SU-DHL-6 (cell line): ENCODE results near the gene GOLGA1.

Source experiments
- H2AFZ ChIP-seq: fragments of 200-600 bp; sonication (generic); 2 replicates; pipeline ENCODE4 v1.6.1; 2014; ENCODE audit warnings: low read depth, mild to moderate bottlenecking, moderate library complexity, mixed read lengths, antibody characterized with exemption, low read length; ENCODE audit not compliant: severe bottlenecking
- H3F3A ChIP-seq: fragments of 200-600 bp; shearing (Covaris generic); 2 replicates; pipeline ENCODE4 v1.6.0; 2016; ENCODE audit warnings: antibody characterized with exemption, mild to moderate bottlenecking; ENCODE audit not compliant: insufficient read depth
- H3K27ac ChIP-seq: fragments of 200-600 bp; sonication (generic); 2 replicates; pipeline ENCODE4 v1.5.1; 2016; ENCODE audit warnings: low read depth, mild to moderate bottlenecking, low read length, moderate library complexity, mixed read lengths
- H3K27me3 ChIP-seq: fragments of 200-600 bp; sonication (generic), shearing (Covaris generic); 2 replicates; pipeline ENCODE4 v1.6.0; 2014; ENCODE audit warnings: mild to moderate bottlenecking, low read length
- H3K36me3 ChIP-seq: fragments of 200-600 bp; sonication (generic); 2 replicates; pipeline ENCODE4 v1.6.1; 2014; ENCODE audit warnings: mild to moderate bottlenecking, low read length, mixed read lengths
- H3K4me2 ChIP-seq: fragments of 300-600, 200-600 bp; shearing (Covaris generic), sonication (generic); 2 replicates; pipeline ENCODE4 v1.6.0; 2014; ENCODE audit warnings: low read length, low read depth, mild to moderate bottlenecking; ENCODE audit not compliant: poor library complexity, severe bottlenecking
- H3K4me3 ChIP-seq: fragments of 200-600 bp; sonication (generic); 2 replicates; pipeline ENCODE4 v1.5.1; 2014; ENCODE audit warnings: antibody characterized with exemption, low read length, mild to moderate bottlenecking, mixed read lengths; ENCODE audit not compliant: insufficient read depth, poor library complexity, severe bottlenecking
- H3K79me2 ChIP-seq: fragments of 200-600 bp; sonication (generic); 2 replicates; pipeline ENCODE4 v1.6.1; 2014; ENCODE audit warnings: mild to moderate bottlenecking, low read length, moderate library complexity; ENCODE audit not compliant: insufficient read depth
- H3K9ac ChIP-seq: fragments of 200-600 bp; sonication (generic); 2 replicates; pipeline ENCODE4 v1.7.0; 2014; ENCODE audit warnings: mild to moderate bottlenecking, low read length
- H3K9me2 ChIP-seq: fragments of 200-600 bp; sonication (generic); replicated peaks from 2 replicates; pipeline ENCODE4 v1.6.1; 2014; ENCODE audit warnings: low read length; ENCODE audit not compliant: insufficient read depth
- H3K9me3 ChIP-seq: fragments of 200-600 bp; sonication (generic); 2 replicates; pipeline ENCODE4 v1.6.1; 2014; ENCODE audit warnings: low read length, mixed read lengths; ENCODE audit not compliant: insufficient read depth
- H4K20me1 ChIP-seq: fragments of 200-600 bp; sonication (generic); 2 replicates; pipeline ENCODE4 v1.6.1; 2014; ENCODE audit warnings: low read depth, mild to moderate bottlenecking, antibody characterized with exemption, low read length, moderate library complexity, mixed read lengths
- EZH2phosphoT487 ChIP-seq: fragments of 200-600 bp; sonication (generic), shearing (Covaris generic); conservative IDR thresholded peaks from 2 replicates; pipeline ENCODE4 v1.6.1; 2018; ENCODE audit warnings: mild to moderate bottlenecking, antibody characterized with exemption, low read length, moderate library complexity, mixed read lengths
- TF ChIP-seq, protein P1 (sequence below): fragments of 200-600 bp; sonication (generic); IDR thresholded peaks from one replicate; pipeline ENCODE4 v1.5.1; 2017; ENCODE audit warnings: antibody characterized with exemption, mild to moderate bottlenecking, low read length, moderate library complexity; ENCODE audit not compliant: insufficient read depth, poor library complexity, severe bottlenecking

The GOLGA1 gene

GRCh38 chr9:124914753-124915405 lies 26.0 kb downstream of the GOLGA1 start:
- TF ChIP-seq, protein P1, sequence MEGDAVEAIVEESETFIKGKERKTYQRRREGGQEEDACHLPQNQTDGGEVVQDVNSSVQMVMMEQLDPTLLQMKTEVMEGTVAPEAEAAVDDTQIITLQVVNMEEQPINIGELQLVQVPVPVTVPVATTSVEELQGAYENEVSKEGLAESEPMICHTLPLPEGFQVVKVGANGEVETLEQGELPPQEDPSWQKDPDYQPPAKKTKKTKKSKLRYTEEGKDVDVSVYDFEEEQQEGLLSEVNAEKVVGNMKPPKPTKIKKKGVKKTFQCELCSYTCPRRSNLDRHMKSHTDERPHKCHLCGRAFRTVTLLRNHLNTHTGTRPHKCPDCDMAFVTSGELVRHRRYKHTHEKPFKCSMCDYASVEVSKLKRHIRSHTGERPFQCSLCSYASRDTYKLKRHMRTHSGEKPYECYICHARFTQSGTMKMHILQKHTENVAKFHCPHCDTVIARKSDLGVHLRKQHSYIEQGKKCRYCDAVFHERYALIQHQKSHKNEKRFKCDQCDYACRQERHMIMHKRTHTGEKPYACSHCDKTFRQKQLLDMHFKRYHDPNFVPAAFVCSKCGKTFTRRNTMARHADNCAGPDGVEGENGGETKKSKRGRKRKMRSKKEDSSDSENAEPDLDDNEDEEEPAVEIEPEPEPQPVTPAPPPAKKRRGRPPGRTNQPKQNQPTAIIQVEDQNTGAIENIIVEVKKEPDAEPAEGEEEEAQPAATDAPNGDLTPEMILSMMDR, result no peak
- no peak for TF ChIP-seq EZH2phosphoT487

DNA sequence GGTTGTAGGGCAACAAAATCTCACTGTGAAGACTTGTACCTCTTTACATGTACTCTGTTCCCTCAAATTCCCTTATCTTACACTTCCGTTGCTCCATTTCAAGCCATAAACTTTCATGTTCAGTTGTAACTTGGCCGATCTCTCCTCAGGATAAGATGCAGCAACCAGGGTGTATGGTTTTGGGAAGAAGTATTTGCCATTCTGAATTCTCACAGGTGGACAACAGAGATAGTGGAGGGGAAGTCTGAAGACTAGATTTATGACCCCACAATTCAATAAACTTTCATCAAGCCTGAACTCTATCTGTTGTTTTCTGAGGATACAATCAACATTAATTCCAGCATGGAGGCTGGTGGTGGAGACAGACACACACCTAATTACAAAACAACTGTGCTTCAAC lies 27.5 kb downstream of the GOLGA1 start:
- Histone ChIP-seq H3K9me3 (no peaks in the 10 kb centered on the region), H3K4me2 (no peak overlapping the region), H3K79me2 (no peaks in the 10 kb centered on the region), H3K36me3 (no peaks in the 10 kb centered on the region; the same call in 1 of the 2 replicates), H3K9ac (no peak overlapping the region), H3K4me3 (no peak overlapping the region), H2AFZ (no peak overlapping the region), H4K20me1 (no peaks in the 10 kb centered on the region), H3K27me3 (no peaks in the 10 kb centered on the region), H3K27ac (no peak overlapping the region), H3K9me2 (no peaks in the 10 kb centered on the region), H3F3A (0 out of 2 replicates have a peak, but pooled peaks cover 3% of the 10 kb centered on the region)
- TF ChIP-seq EZH2phosphoT487, result no peak
- TF ChIP-seq, protein P1, result no peak

More at GRCh38 chr9:124914753-124915405, 26.0 kb downstream of the GOLGA1 start:
- Histone ChIP-seq H3K9me3 (no peaks in the 10 kb centered on the region), H3K36me3 (peaks cover 6% of the 10 kb centered on the region; the same call in 1 of the 2 replicates), H3K9ac (no peak overlapping the region), H3K27ac (no peak overlapping the region), H3K9me2 (no peaks in the 10 kb centered on the region), H4K20me1 (no peaks in the 10 kb centered on the region), H2AFZ (no peak overlapping the region), H3K4me2 (no peak overlapping the region), H3K27me3 (no peaks in the 10 kb centered on the region), H3K4me3 (no peak overlapping the region), H3K79me2 (no peaks in the 10 kb centered on the region), H3F3A (0 out of 2 replicates have a peak, but pooled peaks cover 3% of the 10 kb centered on the region)

DNA sequence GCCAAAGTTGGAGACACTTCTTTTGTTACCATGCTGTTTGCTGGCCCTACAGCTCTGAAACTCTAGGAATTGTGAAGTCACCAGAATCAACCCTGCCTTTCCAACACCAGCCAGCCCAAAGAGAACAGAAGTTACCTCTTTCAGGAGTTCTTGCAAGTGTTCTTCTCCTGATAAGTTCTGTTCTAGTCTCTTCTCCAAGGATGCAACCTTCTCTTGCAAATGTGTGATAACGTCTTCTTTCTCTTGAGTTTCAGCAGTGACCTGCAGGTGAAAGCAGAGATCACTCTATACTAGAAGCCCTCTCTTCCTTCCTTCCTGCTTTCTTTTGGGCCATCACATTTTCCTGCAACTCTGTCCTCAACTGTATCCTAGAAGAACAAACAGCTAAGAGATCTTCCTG lies 29.1 kb downstream of the GOLGA1 start:
- H3K9ac ChIP-seq, result no peak overlapping the region
- H3K79me2 ChIP-seq, result no peaks in the 10 kb centered on the region
- no peaks in the 10 kb centered on the region for H4K20me1 ChIP-seq
- H3F3A ChIP-seq, result 0 out of 2 replicates have a peak, but pooled peaks cover under 1% of the 10 kb centered on the region
- H2AFZ ChIP-seq, result no peak overlapping the region
- no peaks in the 10 kb centered on the region for H3K9me2 ChIP-seq
- no peaks in the 10 kb centered on the region for H3K9me3 ChIP-seq
- no peaks in the 10 kb centered on the region; the same call in 1 of the 2 replicates for H3K36me3 ChIP-seq
- no peak overlapping the region for H3K27ac ChIP-seq
- no peak overlapping the region for H3K4me3 ChIP-seq
- TF ChIP-seq, protein P1, result no peak
- no peak for TF ChIP-seq EZH2phosphoT487
- H3K27me3 ChIP-seq, result no peaks in the 10 kb centered on the region
- H3K4me2 ChIP-seq, result no peak overlapping the region
